HL-60 (cell line): Measurements from ENCODE around the gene TSPO2.

Experiments
- DNase-seq, 2 experiments: peaks; one replicate each; pipeline ENCODE4 v3.0.0-alpha.2; 2010 to 2020; ENCODE audit warnings: low read depth in 1 of 2, low spot score in 1 of 2
- H3K27ac ChIP-seq: fragments of 250-450 bp; sonication (Bioruptor Pico); replicated peaks from 2 replicates; pipeline ENCODE4 v1.5.1; 2020; ENCODE audit warnings: mild to moderate bottlenecking, moderate library complexity
- H3K27me3 ChIP-seq: fragments of 250-450 bp; sonication (Bioruptor Pico); 2 replicates; pipeline ENCODE4 v1.5.1; 2021; ENCODE audit warnings: mild to moderate bottlenecking, moderate library complexity; ENCODE audit not compliant: insufficient read depth, poor library complexity, severe bottlenecking
- H3K4me3 ChIP-seq: replicated peaks from 2 replicates; pipeline ENCODE4 v1.5.1; 2011; ENCODE audit warnings: mild to moderate bottlenecking, control low read depth, low read length; ENCODE audit not compliant: insufficient read depth
- GABPA ChIP-seq: IDR thresholded peaks from 2 replicates; pipeline ENCODE4 v1.6.1; 2012; ENCODE audit warnings: low read depth
- POLR2AphosphoS5 ChIP-seq: IDR thresholded peaks from 2 replicates; pipeline ENCODE4 v1.6.1; 2012; ENCODE audit warnings: low read depth
- SPI1 ChIP-seq: IDR thresholded peaks from 2 replicates; pipeline ENCODE4 v1.6.1; 2012; ENCODE audit warnings: low read depth, mild to moderate bottlenecking, borderline replicate concordance
- TF ChIP-seq, protein P1 (sequence below): IDR thresholded peaks from one replicate; pipeline ENCODE4 v1.5.1; 2011; ENCODE audit warnings: low read length, control low read depth, inconsistent platforms; ENCODE audit not compliant: insufficient read depth
- TF ChIP-seq, protein P2 (sequence below): IDR thresholded peaks from 2 replicates; pipeline ENCODE4 v1.6.1; 2012; ENCODE audit warnings: low read depth; ENCODE audit not compliant: insufficient replicate concordance

TSPO2 gene

DNA sequence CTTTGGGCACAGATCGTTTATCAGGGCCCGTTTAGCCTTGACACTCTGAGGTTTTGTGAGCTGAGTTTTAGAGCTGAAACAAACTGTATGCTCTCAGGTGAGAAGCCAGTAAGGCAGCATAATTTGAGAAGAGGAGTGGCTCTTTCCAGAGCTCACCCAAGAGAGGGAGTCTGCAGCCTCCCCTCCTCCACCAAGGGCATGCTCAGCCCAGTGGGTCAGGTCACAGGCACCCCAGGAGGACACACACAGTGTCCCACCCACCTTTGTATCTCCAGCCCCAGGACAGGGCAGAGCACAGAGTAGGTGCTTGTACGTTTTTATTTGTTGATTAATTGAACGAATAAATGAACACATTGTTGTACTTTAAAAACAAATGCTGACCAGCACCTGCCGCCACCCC lies 3.4 kb downstream of the TSPO2 start:
- Histone ChIP-seq H3K4me3 (no peak overlapping the region), H3K27ac (no peak overlapping the region), H3K27me3 (no peaks in the 10 kb centered on the region)
- TF ChIP-seq GABPA (no peak), POLR2AphosphoS5 (no peak), SPI1 (no peak)
- TF ChIP-seq, protein P1, sequence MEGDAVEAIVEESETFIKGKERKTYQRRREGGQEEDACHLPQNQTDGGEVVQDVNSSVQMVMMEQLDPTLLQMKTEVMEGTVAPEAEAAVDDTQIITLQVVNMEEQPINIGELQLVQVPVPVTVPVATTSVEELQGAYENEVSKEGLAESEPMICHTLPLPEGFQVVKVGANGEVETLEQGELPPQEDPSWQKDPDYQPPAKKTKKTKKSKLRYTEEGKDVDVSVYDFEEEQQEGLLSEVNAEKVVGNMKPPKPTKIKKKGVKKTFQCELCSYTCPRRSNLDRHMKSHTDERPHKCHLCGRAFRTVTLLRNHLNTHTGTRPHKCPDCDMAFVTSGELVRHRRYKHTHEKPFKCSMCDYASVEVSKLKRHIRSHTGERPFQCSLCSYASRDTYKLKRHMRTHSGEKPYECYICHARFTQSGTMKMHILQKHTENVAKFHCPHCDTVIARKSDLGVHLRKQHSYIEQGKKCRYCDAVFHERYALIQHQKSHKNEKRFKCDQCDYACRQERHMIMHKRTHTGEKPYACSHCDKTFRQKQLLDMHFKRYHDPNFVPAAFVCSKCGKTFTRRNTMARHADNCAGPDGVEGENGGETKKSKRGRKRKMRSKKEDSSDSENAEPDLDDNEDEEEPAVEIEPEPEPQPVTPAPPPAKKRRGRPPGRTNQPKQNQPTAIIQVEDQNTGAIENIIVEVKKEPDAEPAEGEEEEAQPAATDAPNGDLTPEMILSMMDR = no peak
- TF ChIP-seq, protein P2, sequence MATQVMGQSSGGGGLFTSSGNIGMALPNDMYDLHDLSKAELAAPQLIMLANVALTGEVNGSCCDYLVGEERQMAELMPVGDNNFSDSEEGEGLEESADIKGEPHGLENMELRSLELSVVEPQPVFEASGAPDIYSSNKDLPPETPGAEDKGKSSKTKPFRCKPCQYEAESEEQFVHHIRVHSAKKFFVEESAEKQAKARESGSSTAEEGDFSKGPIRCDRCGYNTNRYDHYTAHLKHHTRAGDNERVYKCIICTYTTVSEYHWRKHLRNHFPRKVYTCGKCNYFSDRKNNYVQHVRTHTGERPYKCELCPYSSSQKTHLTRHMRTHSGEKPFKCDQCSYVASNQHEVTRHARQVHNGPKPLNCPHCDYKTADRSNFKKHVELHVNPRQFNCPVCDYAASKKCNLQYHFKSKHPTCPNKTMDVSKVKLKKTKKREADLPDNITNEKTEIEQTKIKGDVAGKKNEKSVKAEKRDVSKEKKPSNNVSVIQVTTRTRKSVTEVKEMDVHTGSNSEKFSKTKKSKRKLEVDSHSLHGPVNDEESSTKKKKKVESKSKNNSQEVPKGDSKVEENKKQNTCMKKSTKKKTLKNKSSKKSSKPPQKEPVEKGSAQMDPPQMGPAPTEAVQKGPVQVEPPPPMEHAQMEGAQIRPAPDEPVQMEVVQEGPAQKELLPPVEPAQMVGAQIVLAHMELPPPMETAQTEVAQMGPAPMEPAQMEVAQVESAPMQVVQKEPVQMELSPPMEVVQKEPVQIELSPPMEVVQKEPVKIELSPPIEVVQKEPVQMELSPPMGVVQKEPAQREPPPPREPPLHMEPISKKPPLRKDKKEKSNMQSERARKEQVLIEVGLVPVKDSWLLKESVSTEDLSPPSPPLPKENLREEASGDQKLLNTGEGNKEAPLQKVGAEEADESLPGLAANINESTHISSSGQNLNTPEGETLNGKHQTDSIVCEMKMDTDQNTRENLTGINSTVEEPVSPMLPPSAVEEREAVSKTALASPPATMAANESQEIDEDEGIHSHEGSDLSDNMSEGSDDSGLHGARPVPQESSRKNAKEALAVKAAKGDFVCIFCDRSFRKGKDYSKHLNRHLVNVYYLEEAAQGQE = no peak
- DNase-seq = no peak

DNA sequence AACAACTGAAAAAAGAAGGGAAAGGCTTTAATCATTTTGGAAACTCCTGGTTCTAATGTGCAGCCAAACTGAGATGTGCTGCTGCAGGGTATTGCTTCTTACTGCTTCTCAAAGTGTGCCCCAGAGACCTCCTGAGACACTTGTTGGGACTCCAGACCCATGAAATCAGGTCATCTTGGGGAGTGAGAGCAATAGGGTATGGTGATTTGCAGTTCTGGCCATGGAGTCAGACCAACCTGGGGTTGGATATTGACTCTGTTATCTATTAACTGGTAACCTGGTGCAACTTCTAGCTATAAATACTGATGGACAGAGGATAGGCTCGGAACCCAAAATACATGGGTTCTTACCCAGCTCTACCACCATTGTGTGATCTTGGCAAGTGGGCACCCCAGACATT lies 3.8 kb downstream of the TSPO2 start:
- no peak overlapping the region for H3K4me3 ChIP-seq
- no peak for DNase-seq
- no peaks in the 10 kb centered on the region for H3K27me3 ChIP-seq
- no peak overlapping the region for H3K27ac ChIP-seq
- TF ChIP-seq POLR2AphosphoS5 (no peak), SPI1 (no peak), GABPA (no peak)
- TF ChIP-seq, protein P2 = no peak
- TF ChIP-seq, protein P1 = no peak

DNA sequence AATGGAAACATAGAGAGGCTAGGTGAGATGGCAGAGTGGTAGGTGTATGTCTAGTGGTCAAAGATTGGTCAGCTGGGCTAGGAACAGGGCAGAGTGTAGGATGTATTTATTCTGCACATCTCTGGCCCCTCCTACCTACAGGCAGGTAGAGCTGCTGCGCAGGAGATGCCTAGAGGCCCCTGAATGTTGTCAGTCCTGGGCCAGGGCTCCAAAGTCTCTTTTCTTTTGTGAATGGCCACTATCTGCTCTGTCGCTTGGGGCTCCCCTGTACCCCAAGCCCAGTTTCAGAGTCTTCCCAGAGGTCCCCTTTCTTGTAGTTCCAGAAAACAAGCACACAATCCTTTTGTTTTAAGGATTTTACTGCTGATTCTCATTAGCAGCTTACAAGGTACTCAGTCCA lies 5.0 kb downstream of the TSPO2 start:
- Histone ChIP-seq H3K4me3 (no peak overlapping the region), H3K27me3 (no peaks in the 10 kb centered on the region), H3K27ac (no peak overlapping the region)
- no peak for DNase-seq
- no peak for TF ChIP-seq GABPA
- TF ChIP-seq, protein P2 = no peak
- no peak for TF ChIP-seq SPI1
- TF ChIP-seq POLR2AphosphoS5 = no peak
- TF ChIP-seq, protein P1 = no peak
